ENCODE results near the gene PYY. TPM values are rescaled to one million over a fixed set of nuclear protein-coding genes. Genes with fewer than 3 reads are reported as not detected.

PYY gene
- total RNA-seq, 1 experiment from 2014 or later: 2.0 TPM

GRCh38 chr17:43949781-43950180, 4.0 kb downstream of the PYY start:
- Histone ChIP-seq H4K8ac (replicated peaks; ENCODE audit: insufficient read length, low read depth, low read length) (no peak overlapping the region), H3K27me3 (ENCODE audit: insufficient read depth, low read length) (peaks cover 7% of the 10 kb centered on the region; the same call in 1 of the 2 replicates), H2BK12ac (ENCODE audit: insufficient read length, low read depth, low read length) (no peak overlapping the region), H3K79me2 (ENCODE audit: insufficient read depth, low read length) (no peaks in the 10 kb centered on the region), H3K9me3 (ENCODE audit: control insufficient read depth, low read depth, low read length) (no peaks in the 10 kb centered on the region), H3K4me1 (ENCODE audit: insufficient read depth, low read length) (0 out of 2 replicates have a peak, but pooled peaks cover 2% of the 10 kb centered on the region), H3K56ac (ENCODE audit: insufficient read length, low read depth, low read length) (no peak overlapping the region), H4K91ac (ENCODE audit: insufficient read length, low read depth, low read length) (no peak overlapping the region), H2BK5ac (ENCODE audit: insufficient read length, low read length) (no peak overlapping the region), H2BK120ac (ENCODE audit: low read depth, low read length, poor library complexity, severe bottlenecking) (no peak overlapping the region), H3K4ac (ENCODE audit: low read depth, low read length) (no peak overlapping the region), H2AFZ (ENCODE audit: low read length) (no peak overlapping the region), H3K14ac (ENCODE audit: insufficient read depth, low read length) (no peak overlapping the region), H4K5ac (ENCODE audit: insufficient read length, low read depth, low read length) (no peak overlapping the region), H3K23ac (ENCODE audit: insufficient read length, low read depth, low read length) (no peak overlapping the region), H3K27ac (ENCODE audit: insufficient read length, low read depth, low read length) (no peak overlapping the region), H3K4me2 (ENCODE audit: insufficient read depth, insufficient read length, low read length) (no peak overlapping the region), H3K79me1 (ENCODE audit: insufficient read depth, low read depth, low read length, poor library complexity, severe bottlenecking) (no peaks in the 10 kb centered on the region), H4K20me1 (ENCODE audit: control insufficient read depth, insufficient read depth, insufficient read length) (no peaks in the 10 kb centered on the region), H3K18ac (ENCODE audit: insufficient read length, low read depth, low read length) (no peak overlapping the region), H3K9ac (ENCODE audit: extremely low read depth, insufficient read length, low read length) (no peak overlapping the region), H3K23me2 (ENCODE audit: insufficient read length, low read depth, low read length, poor library complexity, severe bottlenecking) (peaks cover 15% of the 10 kb centered on the region), H2BK15ac (ENCODE audit: low read depth, low read length) (no peak overlapping the region), H3T11ph (ENCODE audit: low read length) (no peak overlapping the region), H2AK5ac (ENCODE audit: insufficient read length, low read length) (no peak overlapping the region), H2BK20ac (ENCODE audit: low read depth, low read length, poor library complexity, severe bottlenecking) (no peak overlapping the region)
- H3K27me3 Mint-ChIP-seq (ENCODE audit: low read depth): peaks cover 36% of the 10 kb centered on the region
- no peaks in the 10 kb centered on the region for H3K9me3 Mint-ChIP-seq
- DNase-seq: no peak
- peaks cover 20 to 23% of the 10 kb centered on the region in 2 experiments for H3K4me1 Mint-ChIP-seq
- no peaks in the 10 kb centered on the region; a peak in 1 of 7 replicates for H3K36me3 Mint-ChIP-seq (ENCODE audit: insufficient read depth in 1 of 3, low read depth in 3 of 3)
- no peak overlapping the region for H3K27ac Mint-ChIP-seq
- no peak overlapping the region for H3K4me3 Mint-ChIP-seq
- no CpG with 5 or more reads among the region's 4 CpGs for WGBS (ENCODE audit: extremely low coverage, insufficient read length, low lambda C conversion rate)
- TF ChIP-seq CTCF (conservative IDR thresholded peaks at IDR 0.05): peak; percentile 26; the same call in 1 of the 3 replicates

Data from H9 (cell line).